IMR-90 (cell line): ENCODE measurements around the gene TADA1. TPM values are rescaled to one million over a fixed set of nuclear protein-coding genes. Genes with fewer than 3 reads are reported as not detected.

Experiments
- ATAC-seq: fragments of 200-7000 bp; cut with Tn5 transposase; 2 replicates; pipeline ENCODE4 v1.9.1; 2020; ENCODE audit warnings: low read depth, mild to moderate bottlenecking, moderate library complexity
- BruUV-seq: library from RNA; stranded (reverse); fragments of 400-500 nt; replicated peaks from 2 replicates; lab custom pipeline; 2021; lab: Mats Ljungman, UMichigan
- CTCF ChIA-PET: fragments of 300-600 bp; formaldehyde crosslinking; extraction: SDS; loops from one replicate; lab custom pipeline; 2021; ENCODE audit warnings: antibody characterized with exemption; lab: Yijun Ruan, JAX
- POLR2A ChIA-PET: fragments of 300-600 bp; sonication (Branson Sonifier 250); formaldehyde crosslinking; loops from one replicate; lab custom pipeline; 2022; ENCODE audit warnings: antibody characterized with exemption; ENCODE audit not compliant: unreplicated experiment; lab: Charles Lee
- DNase-seq: peaks from one replicate; pipeline ENCODE4 v3.0.0; 2013
- H2AFZ ChIP-seq: replicated peaks from 2 replicates; pipeline ENCODE3; 2013; ENCODE audit warnings: low read length, mild to moderate bottlenecking; ENCODE audit not compliant: poor library complexity
- H2AK5ac ChIP-seq: 2 replicates; pipeline ENCODE4 v1.6.1; 2013; ENCODE audit warnings: low read depth, low read length, inconsistent platforms
- H2AK9ac ChIP-seq: replicated peaks from 2 replicates; pipeline ENCODE3; 2013; ENCODE audit warnings: mild to moderate bottlenecking, low read depth, low read length, moderate library complexity; ENCODE audit not compliant: poor library complexity
- H2BK120ac ChIP-seq: 2 replicates; pipeline ENCODE4 v1.6.1; 2013; ENCODE audit warnings: low read depth, low read length, inconsistent platforms
- H2BK15ac ChIP-seq: 3 replicates; pipeline ENCODE4 v1.6.1; 2013; ENCODE audit warnings: low read depth, low read length, inconsistent platforms
- H2BK20ac ChIP-seq: 2 replicates; pipeline ENCODE4 v1.6.1; 2013; ENCODE audit warnings: low read depth, mild to moderate bottlenecking, inconsistent platforms, low read length, moderate library complexity
- H2BK5ac ChIP-seq: 2 replicates; pipeline ENCODE4 v1.6.1; 2013; ENCODE audit warnings: mild to moderate bottlenecking, low read depth, low read length, inconsistent platforms; ENCODE audit not compliant: poor library complexity, severe bottlenecking
- H3K14ac ChIP-seq: replicated peaks from 2 replicates; pipeline ENCODE4 v1.6.1; 2013; ENCODE audit warnings: low read depth, low read length, inconsistent platforms
- H3K18ac ChIP-seq: 2 replicates; pipeline ENCODE4 v1.6.1; 2013; ENCODE audit warnings: low read depth, low read length, control low read depth
- H3K23ac ChIP-seq: 2 replicates; pipeline ENCODE4 v1.6.1; 2013; ENCODE audit warnings: low read depth, low read length, inconsistent platforms
- H3K27ac ChIP-seq: 2 replicates; pipeline ENCODE4 v1.5.1; 2013; ENCODE audit warnings: mild to moderate bottlenecking, control low read depth, low read length; ENCODE audit not compliant: insufficient read depth
- H3K27me3 ChIP-seq: 2 replicates; pipeline ENCODE4 v1.6.1; 2013; ENCODE audit warnings: low read length; ENCODE audit not compliant: control insufficient read depth, insufficient read depth
- H3K36me3 ChIP-seq: 2 replicates; pipeline ENCODE4 v1.6.1; 2013; ENCODE audit warnings: low read length, mixed read lengths; ENCODE audit not compliant: control insufficient read depth, insufficient read depth
- H3K4ac ChIP-seq: 2 replicates; pipeline ENCODE4 v1.6.1; 2013; ENCODE audit warnings: low read depth, low read length, inconsistent platforms
- H3K4me1 ChIP-seq: 2 replicates; pipeline ENCODE4 v1.6.1; 2013; ENCODE audit warnings: low read length, mixed read lengths; ENCODE audit not compliant: control insufficient read depth, insufficient read depth
- H3K4me2 ChIP-seq: 2 replicates; pipeline ENCODE4 v1.6.1; 2013; ENCODE audit warnings: low read depth, mild to moderate bottlenecking, control low read depth, low read length, moderate library complexity
- H3K4me3 ChIP-seq: 2 replicates; pipeline ENCODE4 v1.5.1; 2013; ENCODE audit warnings: low read depth, mild to moderate bottlenecking, control low read depth, low read length, moderate library complexity; ENCODE audit not compliant: insufficient read depth
- H3K56ac ChIP-seq: 2 replicates; pipeline ENCODE4 v1.6.1; 2013; ENCODE audit warnings: low read length, inconsistent platforms; ENCODE audit not compliant: insufficient read depth; ENCODE audit errors: extremely low read depth
- H3K79me1 ChIP-seq, 2 experiments: 2 replicates each; pipeline ENCODE4 v1.6.1; 2013; ENCODE audit warnings: low read length in 2 of 2, inconsistent platforms in 1 of 2, low read depth in 1 of 2
- H3K9ac ChIP-seq: 2 replicates; pipeline ENCODE4 v1.6.1; 2013; ENCODE audit warnings: low read depth, low read length, control low read depth
- H3K9me1 ChIP-seq: 2 replicates; pipeline ENCODE4 v1.6.1; 2013; ENCODE audit warnings: low read length, inconsistent platforms; ENCODE audit not compliant: insufficient read depth
- H3K9me3 ChIP-seq: 2 replicates; pipeline ENCODE4 v1.6.1; 2013; ENCODE audit warnings: low read length; ENCODE audit not compliant: control insufficient read depth, insufficient read depth
- H4K20me1 ChIP-seq: 2 replicates; pipeline ENCODE4 v1.6.1; 2013; ENCODE audit warnings: low read length, inconsistent platforms; ENCODE audit not compliant: insufficient read depth
- H4K5ac ChIP-seq: 2 replicates; pipeline ENCODE4 v1.6.1; 2013; ENCODE audit warnings: mild to moderate bottlenecking, low read depth, low read length, control low read depth
- H4K8ac ChIP-seq, 2 experiments: 2 replicates each; pipeline ENCODE4 v1.6.1; 2013; ENCODE audit warnings: low read depth in 2 of 2, low read length in 2 of 2, control low read depth in 1 of 2, inconsistent platforms in 1 of 2
- H4K91ac ChIP-seq: 2 replicates; pipeline ENCODE4 v1.6.1; 2013; ENCODE audit warnings: low read depth, low read length, inconsistent platforms; ENCODE audit not compliant: insufficient read depth
- BHLHE40 ChIP-seq: fragments of 150-350 bp; IDR thresholded peaks from 2 replicates; pipeline ENCODE4 v1.6.1; 2016; ENCODE audit warnings: mild to moderate bottlenecking, low read depth, low read length
- CEBPB ChIP-seq: IDR thresholded peaks from 2 replicates; pipeline ENCODE4 v1.6.1; 2012; ENCODE audit warnings: low read depth, low read length, improper control_type of control experiment
- MAZ ChIP-seq: IDR thresholded peaks from 2 replicates; pipeline ENCODE4 v1.6.1; 2012; ENCODE audit warnings: low read depth, mild to moderate bottlenecking, low read length, improper control_type of control experiment, moderate library complexity, borderline replicate concordance
- POLR2A ChIP-seq: IDR thresholded peaks from 2 replicates; pipeline ENCODE4 v1.6.1; 2012; ENCODE audit warnings: mild to moderate bottlenecking, low read depth, low read length
- RAD21 ChIP-seq: IDR thresholded peaks from 2 replicates; pipeline ENCODE4 v1.6.1; 2012; ENCODE audit warnings: low read length, improper control_type of control experiment
- RFX5 ChIP-seq: IDR thresholded peaks from 2 replicates; pipeline ENCODE4 v1.8.0; 2012; ENCODE audit warnings: low read depth, mild to moderate bottlenecking, low read length, moderate library complexity
- WGBS, 2 experiments: methylation state at CpG; one replicate each; pipeline versions ENCODE4 v1.1.5 to v1.1.7; 2013; ENCODE audit warnings: missing lambda C conversion rate in 2 of 2; ENCODE audit not compliant: insufficient read length in 1 of 2; ENCODE audit errors: extremely low coverage in 2 of 2; 5-methylcytosine and 5-hydroxymethylcytosine counted together
- dilution Hi-C: fragments of 300-500 bp; cut with HindIII; formaldehyde crosslinking; loops from one replicate; pipeline ENCODE4 v1.14.3; 2018; ENCODE audit warnings: low sequenced_read_pairs; ENCODE audit not compliant: unreplicated experiment
- in situ Hi-C: fragments of 300-500 bp; cut with MboI; formaldehyde crosslinking; loops from 3 replicates; pipeline ENCODE4 v1.14.3; 2019; ENCODE audit warnings: low sequenced_read_pairs, inconsistent platforms, mixed read lengths
- intact Hi-C: fragments of 100-400 bp; cut with micrococcal nuclease; formaldehyde crosslinking; loops from 2 replicates; pipeline ENCODE4 v1.10.0; 2022
- polyA plus RNA-seq, 3 experiments: library from polyadenylated mRNA; depleted of rRNA; stranded (reverse); fragments of >200 nt; gene quantifications; 2 replicates each; pipeline ENCODE4 v1.2.3, GENCODE V29; 2012; ENCODE audit warnings: low replicate concordance in 1 of 3
- total RNA-seq: library from RNA; depleted of rRNA; stranded (reverse); fragments of >200 nt; gene quantifications from 2 replicates; pipeline ENCODE4 v1.2.3, GENCODE V29; 2012
- TF ChIP-seq, protein P1 (sequence below): conservative IDR thresholded peaks from 2 replicates; pipeline ENCODE4 v1.5.1; 2012; ENCODE audit warnings: mild to moderate bottlenecking, low read depth, low read length, improper control_type of control experiment
- TF ChIP-seq, protein P2 (sequence below): fragments of 150-350 bp; IDR thresholded peaks from 2 replicates; pipeline ENCODE4 v1.6.1; 2016; ENCODE audit warnings: low read depth, mild to moderate bottlenecking, low read length, moderate library complexity, borderline replicate concordance

Gene TADA1
- total and polyA plus RNA-seq, 2 of the 4 experiments (the other 2 are of a cell fraction): 8.2 to 16.8 TPM

DNA sequence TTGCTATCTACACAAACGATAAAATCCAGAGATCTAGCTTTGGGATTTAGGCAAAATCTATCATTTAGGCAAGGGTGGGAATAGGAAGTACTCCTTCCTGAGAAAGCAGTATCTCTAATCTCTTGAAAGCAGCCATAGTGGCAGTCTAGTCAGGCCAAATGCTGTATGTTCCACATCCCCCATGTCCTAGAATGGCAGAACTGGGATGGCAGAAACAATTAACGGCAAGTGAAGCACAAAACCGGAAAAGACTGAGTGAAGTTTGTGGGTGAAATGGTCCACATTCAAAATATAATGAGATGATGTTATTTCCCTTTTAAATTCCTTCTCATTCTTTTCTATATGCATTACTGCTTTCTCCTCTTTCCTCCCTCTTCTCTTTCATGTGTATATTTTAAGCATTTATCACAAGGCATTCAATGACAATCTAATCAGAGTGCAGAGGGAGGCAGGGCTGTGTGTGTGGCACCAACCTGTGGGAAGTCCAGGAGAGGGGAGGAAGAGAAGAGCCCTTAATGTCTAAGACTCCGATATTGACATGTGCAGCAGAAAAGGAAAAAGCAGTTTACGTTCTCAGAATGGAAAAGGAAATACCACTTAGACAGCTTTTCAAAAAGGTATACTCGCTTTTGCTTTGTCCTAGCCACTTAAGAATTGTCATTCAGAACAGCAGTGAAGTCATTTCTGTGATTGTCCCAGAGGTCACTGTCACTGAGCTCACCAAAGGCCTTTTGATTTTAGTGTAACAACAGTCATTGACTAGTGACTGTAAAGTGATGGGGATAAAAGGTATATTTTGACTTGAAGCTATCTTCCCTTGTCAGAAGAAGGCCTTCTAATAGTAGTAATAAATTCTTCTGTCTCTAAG is 42.3 kb upstream of the TADA1 start:
- no peak overlapping the region for H2BK15ac ChIP-seq
- dilution Hi-C loops (no loop called here), intact Hi-C loops (no loop called here), in situ Hi-C loops (loop anchor here (10.0 kb wide), 1 partner anchor 136 kb away; no protein-coding TSS in a partner anchor)
- H4K8ac ChIP-seq: no peak overlapping the region
- H3K18ac ChIP-seq: no peak overlapping the region
- H3K9me3 ChIP-seq: no peaks in the 10 kb centered on the region
- DNase-seq (no peak), ATAC-seq (no peak)
- no peak overlapping the region for H3K14ac ChIP-seq
- H2BK120ac ChIP-seq: no peak overlapping the region
- no peaks in the 10 kb centered on the region for H3K36me3 ChIP-seq
- no peak overlapping the region for H3K4me3 ChIP-seq
- H4K20me1 ChIP-seq: no peaks in the 10 kb centered on the region
- H3K27ac ChIP-seq: no peak overlapping the region
- BruUV-seq: no TSS peak
- no peak overlapping the region for H2AK5ac ChIP-seq
- H2BK20ac ChIP-seq: no peak overlapping the region
- H3K27me3 ChIP-seq: peaks cover 53% of the 10 kb centered on the region
- no peaks in the 10 kb centered on the region for H3K79me1 ChIP-seq
- H3K4ac ChIP-seq: no peak overlapping the region
- H3K9ac ChIP-seq: no peak overlapping the region
- no peak overlapping the region for H3K4me2 ChIP-seq
- ChIA-PET POLR2A (no interaction called here), CTCF (interaction anchor here (1.3 kb wide), 1 partner anchor 8 kb away, joined by 8 read pairs; no protein-coding TSS in a partner anchor)
- no peak overlapping the region for H4K5ac ChIP-seq
- H2BK5ac ChIP-seq: no peak overlapping the region
- no peaks in the 10 kb centered on the region for H3K4me1 ChIP-seq
- 33% methylated on average over 1 of the region's 6 CpGs; no CpG with 5 or more reads in 1 of the 2 experiments for WGBS, 2 experiments
- H3K23ac ChIP-seq: no peak overlapping the region
- H2AFZ ChIP-seq: no peak overlapping the region
- TF ChIP-seq MAZ: no peak
- TF ChIP-seq, protein P1, sequence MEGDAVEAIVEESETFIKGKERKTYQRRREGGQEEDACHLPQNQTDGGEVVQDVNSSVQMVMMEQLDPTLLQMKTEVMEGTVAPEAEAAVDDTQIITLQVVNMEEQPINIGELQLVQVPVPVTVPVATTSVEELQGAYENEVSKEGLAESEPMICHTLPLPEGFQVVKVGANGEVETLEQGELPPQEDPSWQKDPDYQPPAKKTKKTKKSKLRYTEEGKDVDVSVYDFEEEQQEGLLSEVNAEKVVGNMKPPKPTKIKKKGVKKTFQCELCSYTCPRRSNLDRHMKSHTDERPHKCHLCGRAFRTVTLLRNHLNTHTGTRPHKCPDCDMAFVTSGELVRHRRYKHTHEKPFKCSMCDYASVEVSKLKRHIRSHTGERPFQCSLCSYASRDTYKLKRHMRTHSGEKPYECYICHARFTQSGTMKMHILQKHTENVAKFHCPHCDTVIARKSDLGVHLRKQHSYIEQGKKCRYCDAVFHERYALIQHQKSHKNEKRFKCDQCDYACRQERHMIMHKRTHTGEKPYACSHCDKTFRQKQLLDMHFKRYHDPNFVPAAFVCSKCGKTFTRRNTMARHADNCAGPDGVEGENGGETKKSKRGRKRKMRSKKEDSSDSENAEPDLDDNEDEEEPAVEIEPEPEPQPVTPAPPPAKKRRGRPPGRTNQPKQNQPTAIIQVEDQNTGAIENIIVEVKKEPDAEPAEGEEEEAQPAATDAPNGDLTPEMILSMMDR: no peak
- no peak for TF ChIP-seq BHLHE40
- TF ChIP-seq RFX5: no peak
- TF ChIP-seq POLR2A: no peak
- no peak for TF ChIP-seq CEBPB
- TF ChIP-seq RAD21: no peak
- TF ChIP-seq, protein P2, sequence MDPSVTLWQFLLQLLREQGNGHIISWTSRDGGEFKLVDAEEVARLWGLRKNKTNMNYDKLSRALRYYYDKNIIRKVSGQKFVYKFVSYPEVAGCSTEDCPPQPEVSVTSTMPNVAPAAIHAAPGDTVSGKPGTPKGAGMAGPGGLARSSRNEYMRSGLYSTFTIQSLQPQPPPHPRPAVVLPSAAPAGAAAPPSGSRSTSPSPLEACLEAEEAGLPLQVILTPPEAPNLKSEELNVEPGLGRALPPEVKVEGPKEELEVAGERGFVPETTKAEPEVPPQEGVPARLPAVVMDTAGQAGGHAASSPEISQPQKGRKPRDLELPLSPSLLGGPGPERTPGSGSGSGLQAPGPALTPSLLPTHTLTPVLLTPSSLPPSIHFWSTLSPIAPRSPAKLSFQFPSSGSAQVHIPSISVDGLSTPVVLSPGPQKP: no peak
- no peak overlapping the region for H4K91ac ChIP-seq
- H3K9me1 ChIP-seq: no peaks in the 10 kb centered on the region; the same call in 1 of the 2 replicates
- H2AK9ac ChIP-seq: no peak overlapping the region
- H3K56ac ChIP-seq: no peak overlapping the region
